Left hindlimb (tissue), 1 donor: ENCODE measurements around the gene CDK5R1.
"Not testable (repeated sequence)": the region's sequence is repeated elsewhere in the genome, so short reads cannot be mapped to it uniquely, and the experiment has no call there.

Experiments
- DNase-seq: peaks from one replicate; pipeline ENCODE4 v3.0.0-alpha.2; 2018

Gene CDK5R1

GRCh38 chr17:32486701-32487472 lies at the start of gene CDK5R1:
TSS of gene CDK5R1 (plus strand) at chr17:32486993. CDS start at chr17:32487621, 628 bp downstream.
- peak; percentile 79 for DNase-seq

GRCh38 chr17:32440722-32441121 lies 46.1 kb upstream of the CDK5R1 start:
- DNase-seq = no peak

GRCh38 chr17:32441886-32442285 lies 44.9 kb upstream of the CDK5R1 start:
- no peak for DNase-seq

- no peak for DNase-seq
Observed at GRCh38 chr17:32443827-32444300, 42.9 kb upstream of the CDK5R1 start.

GRCh38 chr17:32444301-32445073 lies 42.3 kb upstream of the CDK5R1 start, which contains the start of gene PSMD11:
TSS of gene PSMD11 (plus strand) at chr17:32444510. CDS start at chr17:32444524, 14 bp downstream.
- DNase-seq = peak; percentile 98

GRCh38 chr17:32445074-32445415 lies 41.7 kb upstream of the CDK5R1 start:
- DNase-seq = no peak

- DNase-seq = no peak
Observed at GRCh38 chr17:32445497-32445896, 41.3 kb upstream of the CDK5R1 start.

- no peak for DNase-seq
Observed at GRCh38 chr17:32445971-32446370, 40.8 kb upstream of the CDK5R1 start.

- DNase-seq = no peak
Observed at GRCh38 chr17:32446949-32447348, 39.8 kb upstream of the CDK5R1 start.

GRCh38 chr17:32449963-32450362 lies 36.8 kb upstream of the CDK5R1 start:
- no peak for DNase-seq

GRCh38 chr17:32450379-32450778 lies 36.4 kb upstream of the CDK5R1 start:
- DNase-seq = not testable (repeated sequence)

- DNase-seq = no peak
Observed at GRCh38 chr17:32451879-32452278, 34.9 kb upstream of the CDK5R1 start.

- DNase-seq = no peak
Observed at GRCh38 chr17:32452281-32452680, 34.5 kb upstream of the CDK5R1 start.

- no peak for DNase-seq
Observed at GRCh38 chr17:32453370-32453769, 33.4 kb upstream of the CDK5R1 start.

GRCh38 chr17:32458371-32458770 lies 28.4 kb upstream of the CDK5R1 start:
- DNase-seq = no peak

GRCh38 chr17:32460054-32460453 lies 26.7 kb upstream of the CDK5R1 start:
- DNase-seq = no peak

GRCh38 chr17:32461498-32461852 lies 25.3 kb upstream of the CDK5R1 start:
- no peak for DNase-seq

- DNase-seq = no peak
Observed at GRCh38 chr17:32461853-32462617, 24.8 kb upstream of the CDK5R1 start.

- DNase-seq = no peak
Observed at GRCh38 chr17:32463304-32463703, 23.5 kb upstream of the CDK5R1 start.

GRCh38 chr17:32464374-32464773 lies 22.4 kb upstream of the CDK5R1 start:
- DNase-seq = no peak

GRCh38 chr17:32467949-32468348 lies 18.8 kb upstream of the CDK5R1 start:
- no peak for DNase-seq

- DNase-seq = no peak
Observed at GRCh38 chr17:32470405-32471167, 16.2 kb upstream of the CDK5R1 start.

GRCh38 chr17:32471652-32472051 lies 15.1 kb upstream of the CDK5R1 start:
- DNase-seq = no peak
